Measurements from ENCODE around the gene B4GALNT1.

The B4GALNT1 gene

DNA sequence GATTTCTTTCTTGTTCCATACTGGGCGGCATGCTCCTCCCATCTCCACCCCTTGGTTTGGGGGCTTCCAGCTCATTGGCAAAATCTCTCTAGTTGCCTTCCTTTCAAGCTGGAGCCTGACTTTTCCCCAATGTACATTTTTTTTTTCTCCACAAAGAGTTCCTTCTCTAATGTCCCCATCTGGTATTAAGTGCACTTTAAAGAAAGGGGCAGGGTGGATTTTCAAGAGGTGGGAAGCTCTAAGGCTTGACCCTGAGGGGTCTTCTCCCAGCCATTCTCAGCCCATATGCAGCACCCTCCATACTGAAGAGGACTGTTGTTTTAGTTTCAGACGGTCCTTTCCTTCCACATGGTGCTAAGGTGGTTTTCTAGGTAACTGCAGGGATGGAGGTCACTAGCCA is 47.8 kb downstream of the B4GALNT1 start:
- no peak for DNase-seq (ENCODE audit: low read depth in 3 of 3)

DNA sequence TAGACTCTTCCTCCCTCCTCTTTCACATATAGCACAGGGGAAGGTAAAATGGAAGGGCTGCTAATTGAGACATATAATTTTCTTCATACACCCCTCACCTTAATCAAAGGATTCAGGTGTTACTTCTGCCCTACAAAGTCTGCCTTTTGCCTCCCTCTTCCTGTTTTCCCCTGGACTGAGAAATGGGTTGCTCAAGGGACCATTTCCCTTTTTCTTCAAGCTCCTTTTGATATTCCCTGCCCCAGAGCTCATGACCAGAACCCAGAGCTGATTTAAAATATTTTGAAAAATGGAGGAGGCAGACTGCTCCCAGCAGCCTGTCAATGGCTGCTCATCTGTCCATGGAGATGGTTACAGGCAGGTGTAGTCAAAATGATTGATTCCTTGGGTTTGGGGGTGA is 48.3 kb downstream of the B4GALNT1 start:
- DNase-seq (ENCODE audit: low read depth in 3 of 3): no peak

GRCh38 chr12:57584050-57584449 is 49.0 kb downstream of the B4GALNT1 start:
- no peak for DNase-seq (ENCODE audit: low read depth in 3 of 3)

GRCh38 chr12:57583008-57583831 is 49.8 kb downstream of the B4GALNT1 start:
- peak; percentile 50 to 66 (median 57) for DNase-seq (ENCODE audit: low read depth in 3 of 3)

- no peak for DNase-seq (ENCODE audit: low read depth in 3 of 3)
These were observed 50.6 kb downstream of the B4GALNT1 start for GRCh38 chr12:57582440-57582839.

DNA sequence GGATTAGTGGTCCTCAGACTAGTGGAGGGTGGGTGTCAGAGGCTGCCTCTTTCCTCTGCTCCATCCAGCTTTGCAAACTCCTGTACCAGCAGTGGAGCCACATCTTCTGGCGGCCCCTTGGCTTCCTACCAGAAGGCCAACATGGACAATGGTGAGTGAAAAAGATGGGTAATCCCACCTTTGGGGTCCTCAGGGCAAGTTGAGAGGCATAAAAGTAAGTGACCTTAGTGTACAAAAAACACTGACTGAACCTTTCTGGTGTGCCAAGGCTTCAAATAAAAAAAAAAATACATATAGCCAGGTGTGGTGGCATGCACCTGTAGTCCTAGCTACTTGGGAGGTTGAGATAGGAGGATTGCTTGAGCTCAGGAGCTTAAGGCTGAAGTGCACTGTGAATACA is 51.2 kb downstream of the B4GALNT1 start:
- DNase-seq (ENCODE audit: low read depth in 3 of 3): no peak

GRCh38 chr12:57580466-57580795 is 52.6 kb downstream of the B4GALNT1 start:
- no peak for DNase-seq (ENCODE audit: low read depth in 3 of 3)

DNA sequence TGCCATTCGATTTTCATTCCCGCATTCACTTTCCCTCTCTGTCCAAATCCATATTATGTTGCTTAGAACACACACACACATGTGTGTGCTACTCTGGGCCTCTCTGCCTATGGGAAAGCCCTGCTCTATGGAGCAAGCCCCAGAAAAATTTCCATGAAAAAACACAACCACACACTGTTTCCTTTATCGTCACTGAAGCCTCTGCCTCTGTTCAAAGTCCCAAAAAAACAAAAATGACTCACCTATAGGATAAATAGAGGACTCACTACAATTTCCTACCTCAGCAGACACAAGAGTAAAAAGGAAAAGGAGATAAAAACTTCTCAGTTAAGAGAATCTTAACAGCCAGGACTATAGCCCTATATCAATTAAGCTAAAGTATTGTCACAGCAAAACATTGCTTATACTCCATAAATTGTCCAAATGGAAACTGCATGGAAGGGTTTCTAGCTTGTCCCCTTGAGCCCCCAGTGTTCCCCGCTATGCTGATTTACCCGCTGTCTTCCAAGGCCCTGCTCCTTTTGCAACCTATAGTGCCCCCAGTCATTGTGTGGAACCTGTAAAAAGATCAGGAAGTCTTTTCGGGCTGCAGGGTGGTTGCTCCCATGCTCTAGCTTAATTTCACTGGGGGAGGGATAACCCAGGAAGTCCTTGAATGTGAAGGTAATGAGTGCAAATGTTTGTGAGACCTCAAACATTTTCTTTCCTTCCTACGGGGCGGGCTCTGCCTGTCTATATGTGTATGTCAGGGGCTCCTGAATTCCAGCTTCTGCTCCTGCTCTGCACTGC is 53.1 kb downstream of the B4GALNT1 start:
- no peak for DNase-seq (ENCODE audit: low read depth in 3 of 3)

DNA sequence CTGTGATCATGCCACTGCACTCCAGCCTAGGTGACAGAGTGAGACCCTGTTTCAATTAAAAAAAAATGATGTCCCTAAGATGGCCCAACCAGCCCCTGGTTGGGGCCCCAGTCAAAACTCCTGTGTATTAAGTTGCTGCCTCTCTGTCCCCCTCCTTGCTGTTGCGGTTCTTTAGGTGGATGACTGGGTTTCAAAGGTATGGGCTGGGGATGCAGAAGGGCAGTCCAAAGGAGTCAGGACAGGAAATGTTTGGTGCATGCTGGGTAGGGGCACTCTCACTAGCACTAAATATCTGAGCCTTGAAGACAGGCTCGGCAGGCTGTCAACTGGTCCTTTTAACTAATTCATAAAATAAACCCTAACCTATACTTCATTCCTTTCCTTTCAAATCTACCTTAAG is 54.0 kb downstream of the B4GALNT1 start:
- no peak for DNase-seq (ENCODE audit: low read depth in 3 of 3)

DNA sequence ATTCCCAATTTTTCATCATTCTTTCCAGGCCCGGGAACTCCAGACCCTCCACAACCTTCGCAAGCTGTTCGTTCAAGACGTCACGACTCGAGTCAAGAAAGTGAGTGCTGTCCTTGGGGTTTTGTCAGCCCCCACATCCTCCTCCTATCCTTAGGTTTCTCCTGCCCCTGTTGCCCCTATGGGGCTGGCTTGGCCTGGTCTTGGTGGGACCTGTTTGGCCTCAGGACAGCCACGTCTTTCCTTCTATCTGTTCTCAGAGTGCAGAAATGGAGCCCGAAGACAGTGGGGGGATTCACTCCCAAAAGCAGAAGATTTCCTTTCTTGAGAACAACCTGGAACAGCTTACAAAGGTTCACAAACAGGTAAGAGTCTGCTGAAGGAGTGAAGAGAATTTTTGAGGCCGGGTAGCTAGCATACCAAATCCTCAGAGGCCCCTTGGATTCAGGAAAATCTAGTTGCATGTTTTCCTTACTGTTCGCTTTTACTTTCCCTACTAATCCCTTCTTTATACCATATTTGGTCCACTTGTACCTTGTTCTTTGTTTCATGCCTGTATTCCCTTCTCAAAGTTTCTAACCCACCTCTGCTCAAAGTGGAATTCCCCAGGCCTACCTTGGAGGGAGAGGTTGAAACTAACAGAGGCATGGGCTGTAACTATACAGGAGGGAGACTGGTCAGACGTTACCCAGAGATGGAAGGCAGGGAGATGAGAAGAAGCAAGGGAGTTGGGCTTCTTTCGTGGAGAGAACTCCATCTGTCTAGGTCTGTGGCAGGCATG is 54.8 kb downstream of the B4GALNT1 start:
- no peak for DNase-seq (ENCODE audit: low read depth in 3 of 3)

DNA sequence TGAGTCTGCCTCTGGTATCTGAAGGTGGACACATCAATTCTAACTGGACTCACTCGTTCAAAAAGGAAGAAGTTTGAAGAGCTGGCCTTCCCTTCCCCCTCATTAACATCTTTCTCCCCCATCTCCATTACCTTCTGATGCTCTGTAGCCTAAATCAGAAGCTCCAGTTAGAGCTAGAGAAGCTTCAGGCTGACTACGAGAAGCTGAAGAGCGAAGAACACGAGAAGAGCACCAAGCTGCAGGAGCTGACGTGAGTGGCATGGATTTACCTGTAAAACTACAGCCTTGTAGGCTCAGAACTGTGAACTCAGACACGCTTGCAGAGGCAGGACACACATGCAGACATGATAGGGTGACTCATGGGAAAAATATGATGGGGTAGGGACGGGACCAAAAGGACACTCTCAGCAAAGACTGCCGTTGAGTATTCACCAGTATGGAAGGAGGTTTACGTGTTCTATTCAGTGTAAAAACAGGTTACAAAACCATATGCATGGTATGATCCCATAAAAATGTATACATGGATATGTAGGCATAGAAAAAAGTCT is 56.3 kb downstream of the B4GALNT1 start:
- no peak for DNase-seq (ENCODE audit: low read depth in 3 of 3)
